GM21786 (cell line): ENCODE measurements around the gene SLC17A9.
A peak's percentile ranks its signal among the peaks of the same experiment; 100 is the strongest.

ENCODE experiments used
- ATAC-seq: cut with Tn5 transposase; IDR thresholded peaks from one replicate; pipeline ENCODE4 v1.9.1; 2021; ENCODE audit not compliant: unreplicated experiment

SLC17A9 gene

DNA sequence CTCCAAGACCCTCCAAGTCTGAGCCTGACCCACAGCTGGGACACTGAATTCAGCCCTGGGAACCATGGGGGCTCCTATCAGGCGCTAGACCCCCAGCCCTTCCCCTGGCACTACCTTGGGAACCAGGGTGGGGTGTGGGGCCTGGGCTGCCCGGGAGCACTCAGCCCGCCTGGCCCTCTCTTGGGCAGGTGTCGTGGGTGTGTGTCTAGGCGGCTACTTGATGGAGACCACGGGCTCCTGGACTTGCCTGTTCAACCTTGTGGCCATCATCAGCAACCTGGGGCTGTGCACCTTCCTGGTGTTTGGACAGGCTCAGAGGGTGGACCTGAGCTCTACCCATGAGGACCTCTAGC is 14.6 kb downstream of the SLC17A9 start:
- ATAC-seq, result no peak

DNA sequence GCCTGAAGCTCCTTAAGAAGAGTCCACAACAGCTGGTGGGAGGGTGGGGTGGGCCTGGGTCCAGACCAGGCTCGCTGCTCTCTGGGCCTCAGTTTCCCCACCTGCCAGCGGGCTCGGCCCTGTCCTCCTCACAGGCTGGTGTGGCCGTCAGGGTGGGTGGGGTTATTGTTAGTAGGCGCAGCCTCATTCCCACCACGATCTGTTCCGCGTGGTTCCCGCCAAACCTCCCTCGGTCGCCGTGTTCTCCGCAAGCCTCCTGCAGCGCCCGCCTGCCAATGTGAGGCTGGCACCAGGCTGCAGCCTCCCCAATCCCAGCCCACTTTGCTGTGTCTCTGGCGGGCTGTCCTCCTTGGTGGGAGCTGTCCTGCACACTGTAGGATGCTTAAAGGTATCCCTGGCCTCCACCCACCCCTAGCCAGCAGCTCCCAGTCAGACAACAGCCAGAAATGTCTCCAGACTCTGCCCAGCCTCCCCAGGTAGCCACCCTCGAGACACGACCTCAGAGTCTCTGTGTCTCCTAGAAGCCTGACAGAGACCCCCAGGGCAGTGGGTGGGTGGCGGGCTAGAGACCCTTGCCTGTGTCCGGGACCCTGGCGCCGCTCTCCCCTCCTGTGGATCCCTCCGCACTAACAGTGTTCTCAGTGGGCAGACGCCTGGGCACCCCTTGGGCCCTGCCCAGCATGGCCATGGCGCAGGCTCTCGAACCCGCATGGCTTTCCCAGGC is 15.3 kb downstream of the SLC17A9 start:
- ATAC-seq, result no peak

GRCh38 chr20:62968378-62969178 is 16.1 kb downstream of the SLC17A9 start:
- ATAC-seq, result no peak

GRCh38 chr20:62969179-62969760 is 16.8 kb downstream of the SLC17A9 start:
- no peak for ATAC-seq

GRCh38 chr20:62969939-62970306 is 17.4 kb downstream of the SLC17A9 start:
- ATAC-seq, result no peak

GRCh38 chr20:62970307-62971210 is 18.1 kb downstream of the SLC17A9 start:
- ATAC-seq, result no peak

DNA sequence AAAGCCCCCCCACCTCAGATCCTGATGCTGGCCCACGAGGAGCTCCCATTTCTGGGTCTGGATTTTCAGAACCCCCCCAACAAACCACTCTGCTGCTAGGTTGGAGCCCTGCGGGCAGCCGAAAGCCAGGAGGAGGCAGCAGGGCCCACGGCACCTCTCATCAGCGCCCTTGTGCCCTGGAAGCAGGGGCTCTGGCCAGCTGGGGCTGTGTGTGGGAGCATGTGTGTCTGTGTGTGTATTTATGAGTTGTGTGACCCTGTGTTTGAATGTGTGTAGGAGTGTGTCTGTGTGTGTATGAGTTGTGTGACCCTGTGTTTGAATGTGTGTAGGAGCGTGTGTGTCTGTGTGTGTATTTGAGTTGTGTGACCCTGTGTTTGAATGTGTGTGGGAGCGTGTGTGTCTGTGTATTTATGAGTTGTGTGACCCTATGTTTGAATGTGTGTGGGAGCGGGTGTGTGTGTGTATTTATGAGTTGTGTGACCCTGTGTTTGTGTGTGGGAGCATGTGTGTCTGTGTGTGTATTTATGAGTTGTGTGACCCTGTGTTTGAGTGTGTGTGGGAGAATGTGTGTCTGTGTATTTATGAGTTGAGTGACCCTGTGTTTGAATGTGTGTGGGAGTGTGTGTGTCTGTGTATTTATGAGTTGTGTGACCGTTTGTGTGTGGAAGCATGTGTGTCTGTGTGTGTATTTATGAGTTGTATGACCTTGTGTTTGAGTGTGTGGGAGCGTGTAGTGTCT is 18.9 kb downstream of the SLC17A9 start:
- no peak for ATAC-seq

DNA sequence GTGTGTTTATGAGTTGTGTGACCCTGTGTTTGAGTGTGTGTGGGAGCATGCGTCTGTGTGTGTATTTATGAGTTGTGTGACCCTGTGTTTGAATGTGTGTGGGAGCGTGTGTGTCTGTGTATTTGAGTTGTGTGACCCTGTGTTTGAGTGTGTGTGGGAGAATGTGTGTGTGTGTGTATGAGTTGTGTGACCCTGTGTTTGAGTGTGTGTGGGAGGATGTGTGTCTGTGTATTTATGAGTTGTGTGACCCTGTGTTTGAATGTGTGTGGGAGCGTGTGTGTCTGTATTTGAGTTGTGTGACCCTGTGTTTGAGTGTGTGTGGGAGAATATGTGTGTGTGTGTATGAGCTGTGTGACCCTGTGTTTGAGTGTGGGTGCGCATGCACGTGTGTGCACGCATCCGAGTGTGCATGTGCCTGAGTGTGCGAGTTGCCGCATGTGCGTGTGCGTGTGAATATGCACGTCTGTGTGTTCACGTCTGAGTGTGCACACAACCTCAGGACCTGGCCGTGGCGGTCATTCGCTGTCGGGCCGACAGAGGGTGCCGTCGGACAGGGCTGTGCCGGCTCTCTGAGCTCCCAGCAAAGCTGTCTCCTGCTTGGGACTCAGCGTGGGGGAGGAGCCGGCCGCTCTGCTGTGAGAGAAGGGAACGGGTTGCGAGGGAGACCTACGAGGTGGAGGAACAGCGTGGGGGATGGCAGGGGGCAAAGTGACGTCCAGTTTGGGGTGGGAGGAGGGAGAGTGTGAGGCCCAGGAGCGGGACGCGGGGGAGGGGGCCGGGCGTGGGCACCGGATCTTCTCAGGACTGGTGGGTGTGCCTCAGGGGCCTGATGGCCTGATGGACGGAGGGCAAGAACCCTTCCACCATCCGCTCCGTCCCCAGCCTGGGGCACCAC is 19.7 kb downstream of the SLC17A9 start:
- peak; percentile 57 for ATAC-seq

DNA sequence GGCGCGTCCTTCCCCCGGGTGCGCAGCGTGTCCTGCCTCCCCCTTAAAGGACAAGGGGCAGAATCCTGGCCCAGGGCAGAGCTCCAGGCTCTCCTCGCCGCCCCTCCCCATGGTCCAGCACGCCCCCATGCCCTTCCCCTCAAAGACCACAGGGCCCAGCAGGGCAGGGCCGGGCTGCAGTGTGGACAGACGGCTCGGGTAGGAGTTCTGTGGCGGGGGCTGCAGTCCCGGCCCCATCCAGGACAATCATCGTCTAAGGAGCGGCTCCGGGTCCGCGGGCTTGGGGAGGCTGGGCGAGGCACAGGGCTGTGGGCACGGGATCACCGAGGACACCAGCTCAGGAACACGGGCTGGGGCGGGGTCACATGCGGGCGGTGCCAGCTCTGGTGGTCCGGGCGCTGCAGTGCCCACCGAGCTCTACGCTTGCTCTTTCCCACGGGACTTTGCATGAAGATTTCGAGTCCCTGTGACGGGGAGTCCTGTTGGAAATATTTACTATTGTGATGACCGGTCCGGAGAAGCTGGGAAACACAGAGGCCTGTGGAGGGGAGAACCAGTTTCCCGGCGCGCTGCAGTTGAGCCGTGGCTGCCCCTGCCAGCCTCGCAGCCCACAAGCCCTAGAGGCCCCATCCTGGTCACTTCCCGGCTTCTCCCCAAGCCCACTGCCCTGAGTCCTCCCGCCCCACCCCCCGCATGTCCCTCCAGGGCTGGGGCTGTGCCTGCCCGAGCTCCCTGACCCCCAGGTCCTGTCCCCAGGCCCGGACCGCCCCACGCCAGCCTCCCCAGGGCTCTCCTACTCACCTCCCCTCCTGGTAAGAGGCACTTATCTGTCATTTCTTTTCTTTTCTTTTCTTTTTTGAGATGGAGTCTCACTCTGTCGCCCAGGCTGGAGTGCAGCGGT is 20.6 kb downstream of the SLC17A9 start:
- ATAC-seq, result no peak

DNA sequence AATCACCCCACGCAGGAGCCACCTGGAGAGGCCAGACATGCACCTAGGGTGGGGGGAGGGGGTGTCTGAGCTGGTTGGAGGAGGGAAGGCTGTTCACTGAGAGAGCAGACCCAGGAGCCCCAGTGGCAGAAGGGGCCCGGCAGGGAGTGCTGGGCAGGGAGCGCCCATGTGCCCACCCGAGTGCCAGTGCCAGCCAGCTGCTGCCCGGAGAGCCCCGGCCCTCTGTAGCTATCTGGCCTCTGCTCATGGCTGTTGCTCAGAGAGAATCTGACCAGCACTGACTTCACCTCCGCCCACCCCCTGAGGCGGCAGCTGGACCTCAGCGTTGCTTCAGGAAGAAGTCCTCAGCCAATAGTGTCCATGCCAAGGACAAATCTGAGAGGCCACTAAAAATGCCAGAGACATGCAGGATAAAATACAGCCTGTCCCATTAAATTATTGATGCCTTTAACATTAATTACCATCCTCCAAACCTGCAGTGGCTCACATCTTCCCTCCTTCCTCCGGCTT is 22.8 kb downstream of the SLC17A9 start:
- ATAC-seq, result no peak

DNA sequence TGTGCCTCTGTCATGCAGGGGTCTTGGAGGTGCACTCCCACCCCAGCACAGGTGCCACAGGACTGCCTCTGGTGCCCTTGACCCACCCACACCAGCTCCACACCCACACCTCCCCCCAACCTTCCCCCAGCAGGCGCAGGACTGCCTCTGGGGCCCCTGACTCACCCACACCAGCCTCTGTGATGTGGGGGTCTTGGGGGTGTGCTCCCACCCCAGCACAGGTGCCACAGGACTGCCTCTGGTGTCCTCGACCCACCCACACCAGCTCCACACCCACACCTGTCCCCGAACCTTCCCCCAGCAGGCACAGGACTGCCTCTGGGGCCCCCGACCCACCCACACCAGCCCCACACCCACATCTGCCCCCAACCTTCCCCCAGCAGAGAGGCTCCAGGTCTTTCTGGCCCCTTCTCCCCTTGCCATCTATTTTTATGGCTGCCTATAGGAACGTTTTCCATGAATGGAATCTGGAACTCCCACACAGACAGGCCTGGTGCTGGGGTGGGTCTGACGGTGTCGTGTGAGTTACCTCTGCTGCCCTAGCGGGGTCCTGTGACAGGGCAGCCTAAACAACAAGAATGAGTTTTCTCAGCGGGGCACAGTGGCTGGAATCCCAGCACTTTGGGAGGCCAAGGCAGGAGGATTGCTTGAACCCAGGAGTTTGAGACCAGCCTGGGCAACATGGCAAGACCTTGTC is 23.5 kb downstream of the SLC17A9 start:
- ATAC-seq, result no peak

- no peak for ATAC-seq
These were observed 24.4 kb downstream of the SLC17A9 start for GRCh38 chr20:62976886-62977285.

DNA sequence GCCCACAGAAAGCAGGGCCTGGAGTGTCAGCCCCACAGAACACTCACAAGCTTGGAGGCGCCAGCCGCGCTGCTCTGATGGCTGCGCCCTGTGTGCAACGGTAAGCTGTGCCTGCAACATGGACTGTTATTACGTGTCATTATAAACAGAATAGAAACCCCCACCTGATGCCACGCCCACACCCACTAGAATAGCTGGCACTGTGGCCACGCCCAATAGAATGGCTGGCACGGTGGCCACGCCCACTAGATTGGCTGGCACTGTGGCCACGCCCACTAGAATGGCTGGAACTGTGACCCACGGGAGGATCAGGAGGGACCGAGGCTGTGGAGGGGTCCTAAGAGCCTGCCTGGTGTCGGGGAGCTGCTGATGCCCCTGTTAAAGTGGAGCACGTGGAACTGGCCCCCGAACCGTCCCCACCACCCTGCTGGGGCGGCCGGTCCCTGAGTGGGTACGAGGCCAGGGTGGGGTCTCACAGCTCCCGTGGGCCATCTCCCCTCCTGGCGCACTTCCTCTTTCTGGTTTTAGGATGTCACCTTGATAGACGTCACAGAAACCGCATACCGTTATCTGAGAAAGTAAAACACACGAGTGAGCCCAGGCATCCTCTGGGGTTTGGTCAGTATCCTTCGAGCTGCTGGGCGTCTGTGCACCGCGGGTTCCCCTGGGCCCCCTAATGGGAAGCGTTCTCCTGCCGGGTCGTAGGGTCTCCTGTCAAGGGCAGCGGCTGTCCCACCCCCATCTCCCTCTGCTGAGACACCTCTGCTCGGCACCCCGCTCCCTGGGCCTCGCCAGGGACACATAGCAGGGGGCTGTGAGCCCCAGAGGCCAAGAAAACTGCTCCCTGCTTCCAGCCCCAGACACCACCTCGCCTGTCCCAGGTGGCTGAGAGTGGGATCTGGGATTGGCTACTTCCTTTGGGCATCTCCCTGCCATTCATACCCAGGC is 25.4 kb downstream of the SLC17A9 start:
- peak; percentile 61 for ATAC-seq

DNA sequence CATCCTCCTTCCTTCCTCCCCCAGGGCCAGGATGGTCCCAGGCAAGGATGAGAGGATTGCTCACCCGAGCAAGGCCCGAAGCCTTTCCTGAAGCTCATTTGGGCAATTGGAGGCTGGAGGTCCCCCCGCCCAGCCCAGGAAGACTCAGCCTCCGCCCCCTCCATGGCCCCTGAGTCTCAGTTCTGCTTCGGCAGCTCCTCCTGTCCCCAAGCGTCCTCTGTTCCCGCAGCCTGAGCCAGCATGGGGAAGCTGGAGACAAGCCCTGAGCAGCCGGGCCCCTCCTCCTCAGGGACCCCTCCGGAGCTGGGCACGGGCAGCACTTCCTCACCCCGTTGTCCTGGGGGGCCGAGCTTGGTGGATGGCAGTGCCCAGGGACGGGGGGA is 26.0 kb downstream of the SLC17A9 start:
- no peak for ATAC-seq

DNA sequence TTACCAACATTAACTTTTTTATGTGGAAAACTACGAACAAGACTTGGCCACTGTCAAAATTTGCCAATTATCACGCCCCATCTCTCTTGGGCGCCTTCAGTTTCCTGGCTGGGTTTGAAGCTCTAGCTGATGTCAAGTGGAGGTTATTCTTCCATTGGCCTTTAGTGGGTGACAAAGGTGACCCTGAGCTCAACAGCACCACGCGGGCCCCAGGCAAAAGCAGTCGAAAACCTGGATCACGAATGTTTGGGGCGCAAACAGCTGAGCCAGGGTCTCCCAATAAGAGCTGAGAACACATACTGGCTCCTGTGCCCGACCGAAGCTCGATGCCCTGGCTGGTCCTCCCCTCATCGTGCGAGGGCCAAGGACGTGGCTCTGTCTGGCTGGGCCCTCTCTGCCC is 26.8 kb downstream of the SLC17A9 start:
- ATAC-seq, result no peak

GRCh38 chr20:62979876-62980373 is 27.4 kb downstream of the SLC17A9 start:
- no peak for ATAC-seq
